Ovary (tissue), 3 donors: Measurements from ENCODE around the gene JADE2.

Experiments
- CTCF ChIP-seq, 3 donors: fragments of 450-650 bp in 2 of 3; fragments of 200-600 bp in 1 of 3; IDR thresholded peaks; one replicate each; pipeline versions ENCODE4 v1.5.1 to v1.8.0; 2016 to 2022; ENCODE audit warnings: antibody characterized with exemption in 3 of 3, mild to moderate bottlenecking in 1 of 3
- EP300 ChIP-seq: sonication (generic); formaldehyde crosslinking; IDR thresholded peaks from one replicate; pipeline ENCODE4 v1.6.1; 2017; ENCODE audit warnings: antibody characterized with exemption
- POLR2A ChIP-seq: fragments of 450-650 bp; IDR thresholded peaks from one replicate; pipeline ENCODE4 v1.6.1; 2017; ENCODE audit warnings: antibody characterized with exemption, mild to moderate bottlenecking, moderate library complexity
- donor health status: DM: no; HTN: no; CAD: no.

GRCh38 chr5:134563962-134564361, 38.5 kb downstream of the JADE2 start:
- TF ChIP-seq EP300, result no peak
- TF ChIP-seq CTCF (IDR thresholded peaks at IDR 0.05), result no peak
- TF ChIP-seq POLR2A, result no peak
